Measurements from ENCODE around the gene KCNG2. TPM values are rescaled to one million over a fixed set of nuclear protein-coding genes. Genes with fewer than 3 reads are reported as not detected.

The KCNG2 gene
- total and polyA plus RNA-seq, 2 of the 13 experiments (the other 11 are each of a cell fraction or from before 2014, with no cell fraction given) = not detected

DNA sequence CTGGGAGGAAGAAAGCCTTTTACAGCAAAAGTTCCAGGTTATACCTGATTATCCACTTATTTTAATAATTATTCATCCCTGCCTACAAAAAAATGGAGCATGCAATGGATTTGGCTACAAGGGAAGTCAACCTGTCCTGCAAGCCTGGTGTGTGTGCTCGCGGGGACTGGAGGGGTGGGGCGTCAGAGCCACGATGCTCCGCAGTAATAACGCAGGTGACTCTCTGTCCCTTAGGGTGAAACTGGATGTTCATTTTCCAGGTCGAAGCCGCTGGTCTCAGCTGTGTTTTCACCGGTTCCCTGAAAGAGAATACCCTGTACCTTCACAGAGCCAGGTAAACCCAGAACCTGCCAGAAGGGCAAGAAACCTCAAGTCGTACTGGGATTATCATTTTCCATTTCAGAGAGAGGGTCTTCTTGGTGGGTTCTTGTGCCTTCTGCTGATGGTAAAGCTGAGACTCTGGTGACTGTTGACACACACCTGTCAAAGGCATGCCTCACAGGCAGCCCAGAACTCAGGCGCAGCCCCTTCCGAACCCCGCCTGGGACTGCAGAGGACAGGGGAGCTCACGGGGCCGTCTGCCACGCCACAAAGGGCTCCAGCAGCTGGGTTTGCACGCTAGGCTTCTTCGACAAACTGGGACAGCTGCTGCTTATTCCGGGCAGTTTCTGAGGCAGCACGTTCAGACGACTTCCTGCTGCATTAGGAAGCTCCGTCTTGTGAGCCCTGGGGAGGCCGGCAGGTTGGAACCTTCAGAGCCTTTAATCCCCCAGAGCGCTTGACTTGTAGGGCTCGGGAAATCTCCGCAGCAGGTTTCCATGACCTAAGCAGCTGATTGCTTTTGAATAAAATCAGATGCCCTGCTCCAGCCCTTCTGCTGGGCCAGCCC lies 58.6 kb downstream of the KCNG2 start:
- in situ Hi-C loops (cut with HindIII; ENCODE audit: extremely low pct_ligation_motif_present, low pct_unique_long_range_greater_than_20kb) = no loop called here
- no peak overlapping the region for H3K9ac ChIP-seq (ENCODE audit: insufficient read depth, low read depth, low read length)
- BruUV-seq (replicated peaks) = no TSS peak

DNA sequence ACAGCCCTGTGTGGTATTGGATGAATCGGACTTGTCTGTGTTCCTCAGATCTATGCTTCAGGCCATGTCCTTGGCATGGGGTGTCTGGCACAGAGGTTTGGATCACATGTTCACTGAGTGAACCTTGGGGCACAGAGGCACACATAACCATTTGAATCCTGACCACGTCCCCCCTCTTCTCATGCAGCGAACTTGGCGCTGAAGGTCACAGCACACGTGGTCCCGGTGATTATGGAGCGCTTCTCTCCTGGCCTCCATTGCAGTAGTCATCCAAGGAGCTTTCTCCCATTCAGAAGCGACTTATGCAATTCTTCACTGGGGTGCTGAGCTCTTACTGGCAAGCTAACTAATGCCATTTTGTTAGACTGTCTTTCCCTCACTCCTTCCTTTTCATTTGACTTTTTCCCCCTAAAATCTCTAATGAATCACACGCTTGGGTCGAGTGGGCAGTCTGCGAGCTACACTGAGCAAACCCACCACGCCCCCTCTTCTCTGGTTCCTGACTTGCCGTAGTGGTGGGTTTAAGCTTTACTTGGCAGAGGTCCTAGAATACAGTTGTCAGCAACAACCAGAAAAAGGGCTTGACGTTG lies 59.4 kb downstream of the KCNG2 start:
- intact Hi-C loops (cut with micrococcal nuclease; ENCODE audit: unreplicated experiment) = no loop called here
- WGBS (ENCODE audit: low lambda C conversion rate) = 26% methylated on average over 8 of the region's 14 CpGs
- in situ Hi-C loops (cut with HindIII; ENCODE audit: extremely low pct_ligation_motif_present, low pct_unique_long_range_greater_than_20kb) = no loop called here
- Histone ChIP-seq H3K4me3 (replicated peaks in 1 of 3; ENCODE audit: insufficient read depth in 1 of 3, low read depth in 2 of 3, low read length in 3 of 3) (no peak overlapping the region), H3K4me2 (ENCODE audit: low read depth, low read length) (peak overlapping the region; percentile 53; the same call in 1 of the 2 replicates), H3K27me3 (ENCODE audit: control insufficient read depth in 1 of 2, insufficient read depth in 2 of 2, low read length in 2 of 2) (peaks cover 1 to 38% of the 10 kb centered on the region in 2 experiments; a peak in 4 of 5 replicates), H3K4me1 (ENCODE audit: insufficient read depth, low read length) (peaks cover 19% of the 10 kb centered on the region), H2AFZ (ENCODE audit: low read length) (no peak overlapping the region), H3K9ac (ENCODE audit: insufficient read depth, low read depth, low read length) (no peak overlapping the region), H3K36me3 (replicated peaks in 1 of 2; ENCODE audit: control insufficient read depth in 1 of 2, insufficient read depth in 2 of 2, low read length in 2 of 2) (no peaks in the 10 kb centered on the region), H3K9me3 (ENCODE audit: low read length) (no peaks in the 10 kb centered on the region), H3K79me2 (ENCODE audit: insufficient read depth, low read length) (no peaks in the 10 kb centered on the region), H4K20me1 (ENCODE audit: insufficient read depth, low read length) (no peaks in the 10 kb centered on the region), H3K27ac (ENCODE audit: extremely low read length, insufficient read depth, low read length) (no peak overlapping the region)
- BruUV-seq (replicated peaks) = no TSS peak
- CTCF ChIA-PET (ENCODE audit: low intra/inter-chr PET ratio, low total read pairs) = no interaction called here
- ATAC-seq (peak; percentile 15), FAIRE-seq (no peak), DNase-seq (ENCODE audit: low spot score) (peak; percentile 19)
- POLR2A ChIA-PET = no interaction called here
- TF ChIP-seq ATF2 (CRISPR knock-in tag; IDR thresholded peaks at IDR 0.05) = no peak
- TF ChIP-seq ZSCAN21 (CRISPR knock-in tag; IDR thresholded peaks at IDR 0.05; ENCODE audit: borderline replicate concordance) = no peak
- TF ChIP-seq, protein P1, sequence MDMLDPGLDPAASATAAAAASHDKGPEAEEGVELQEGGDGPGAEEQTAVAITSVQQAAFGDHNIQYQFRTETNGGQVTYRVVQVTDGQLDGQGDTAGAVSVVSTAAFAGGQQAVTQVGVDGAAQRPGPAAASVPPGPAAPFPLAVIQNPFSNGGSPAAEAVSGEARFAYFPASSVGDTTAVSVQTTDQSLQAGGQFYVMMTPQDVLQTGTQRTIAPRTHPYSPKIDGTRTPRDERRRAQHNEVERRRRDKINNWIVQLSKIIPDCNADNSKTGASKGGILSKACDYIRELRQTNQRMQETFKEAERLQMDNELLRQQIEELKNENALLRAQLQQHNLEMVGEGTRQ (IDR thresholded peaks at IDR 0.05; ENCODE audit: low read depth, low read length) = peak; percentile 41
- TF ChIP-seq, protein P1 (CRISPR knock-in tag; IDR thresholded peaks at IDR 0.05; ENCODE audit: borderline replicate concordance) = no peak
- 0 out of 2 replicates have a peak, but pooled peaks have one; percentile 46 for TF ChIP-seq MAX (IDR thresholded peaks at IDR 0.05)
- TF ChIP-seq AGO1 (IDR thresholded peaks at IDR 0.05; ENCODE audit: low read depth, low read length, poor library complexity, severe bottlenecking) = no peak
- no peak for TF ChIP-seq MAF1 (CRISPR knock-in tag; IDR thresholded peaks at IDR 0.05; ENCODE audit: borderline replicate concordance)
- peak; percentile 48 for TF ChIP-seq SALL1 (CRISPR knock-in tag; IDR thresholded peaks at IDR 0.05)
- no peak for TF ChIP-seq HCFC1 (IDR thresholded peaks at IDR 0.05; ENCODE audit: low read depth, low read length)

More for the DNA sequence above, 58.6 kb downstream of the KCNG2 start:
- peaks cover 19% of the 10 kb centered on the region for H3K4me1 ChIP-seq (ENCODE audit: insufficient read depth, low read length)
- peak overlapping the region; percentile 61 for H3K4me2 ChIP-seq (ENCODE audit: low read depth, low read length)
- H3K36me3 ChIP-seq (replicated peaks in 1 of 2; ENCODE audit: control insufficient read depth in 1 of 2, insufficient read depth in 2 of 2, low read length in 2 of 2) = no peaks in the 10 kb centered on the region
- ChIA-PET CTCF (ENCODE audit: low intra/inter-chr PET ratio, low total read pairs) (no interaction called here), POLR2A (no interaction called here)
- peak overlapping the region in 1 of 3 experiments; percentile 45; a peak in 1 of 6 replicates for H3K4me3 ChIP-seq (replicated peaks in 1 of 3; ENCODE audit: insufficient read depth in 1 of 3, low read depth in 2 of 3, low read length in 3 of 3)
- no peaks in the 10 kb centered on the region for H3K79me2 ChIP-seq (ENCODE audit: insufficient read depth, low read length)
- peak; percentile 15 for ATAC-seq
- no peaks in the 10 kb centered on the region for H3K9me3 ChIP-seq (ENCODE audit: low read length)
- TF ChIP-seq, protein P2, sequence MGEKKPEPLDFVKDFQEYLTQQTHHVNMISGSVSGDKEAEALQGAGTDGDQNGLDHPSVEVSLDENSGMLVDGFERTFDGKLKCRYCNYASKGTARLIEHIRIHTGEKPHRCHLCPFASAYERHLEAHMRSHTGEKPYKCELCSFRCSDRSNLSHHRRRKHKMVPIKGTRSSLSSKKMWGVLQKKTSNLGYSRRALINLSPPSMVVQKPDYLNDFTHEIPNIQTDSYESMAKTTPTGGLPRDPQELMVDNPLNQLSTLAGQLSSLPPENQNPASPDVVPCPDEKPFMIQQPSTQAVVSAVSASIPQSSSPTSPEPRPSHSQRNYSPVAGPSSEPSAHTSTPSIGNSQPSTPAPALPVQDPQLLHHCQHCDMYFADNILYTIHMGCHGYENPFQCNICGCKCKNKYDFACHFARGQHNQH (CRISPR knock-in tag; IDR thresholded peaks at IDR 0.05) = no peak
- 0 out of 2 replicates have a peak, but pooled peaks have one; percentile 30 for TF ChIP-seq EZH2 (conservative IDR thresholded peaks at IDR 0.05; ENCODE audit: low read depth, low read length)
- WGBS (ENCODE audit: low lambda C conversion rate) = 26% methylated on average over 17 of the region's 26 CpGs
- H2AFZ ChIP-seq (ENCODE audit: low read length) = no peak overlapping the region
- intact Hi-C loops (cut with micrococcal nuclease; ENCODE audit: unreplicated experiment) = no loop called here
- no peaks in the 10 kb centered on the region for H4K20me1 ChIP-seq (ENCODE audit: insufficient read depth, low read length)
- H3K27ac ChIP-seq (ENCODE audit: extremely low read length, insufficient read depth, low read length) = no peak overlapping the region
- DNase-seq (ENCODE audit: low spot score) = no peak
- no peak for FAIRE-seq
- peaks cover 1 to 38% of the 10 kb centered on the region in 2 experiments; a peak in 4 of 5 replicates for H3K27me3 ChIP-seq (ENCODE audit: control insufficient read depth in 1 of 2, insufficient read depth in 2 of 2, low read length in 2 of 2)

Measured in HepG2 (cell line).